Measurements from ENCODE around the gene ZNF790.
"Not testable (repeated sequence)": the region's sequence is repeated elsewhere in the genome, so short reads cannot be mapped to it uniquely, and the experiment has no call there.

Gene ZNF790

DNA sequence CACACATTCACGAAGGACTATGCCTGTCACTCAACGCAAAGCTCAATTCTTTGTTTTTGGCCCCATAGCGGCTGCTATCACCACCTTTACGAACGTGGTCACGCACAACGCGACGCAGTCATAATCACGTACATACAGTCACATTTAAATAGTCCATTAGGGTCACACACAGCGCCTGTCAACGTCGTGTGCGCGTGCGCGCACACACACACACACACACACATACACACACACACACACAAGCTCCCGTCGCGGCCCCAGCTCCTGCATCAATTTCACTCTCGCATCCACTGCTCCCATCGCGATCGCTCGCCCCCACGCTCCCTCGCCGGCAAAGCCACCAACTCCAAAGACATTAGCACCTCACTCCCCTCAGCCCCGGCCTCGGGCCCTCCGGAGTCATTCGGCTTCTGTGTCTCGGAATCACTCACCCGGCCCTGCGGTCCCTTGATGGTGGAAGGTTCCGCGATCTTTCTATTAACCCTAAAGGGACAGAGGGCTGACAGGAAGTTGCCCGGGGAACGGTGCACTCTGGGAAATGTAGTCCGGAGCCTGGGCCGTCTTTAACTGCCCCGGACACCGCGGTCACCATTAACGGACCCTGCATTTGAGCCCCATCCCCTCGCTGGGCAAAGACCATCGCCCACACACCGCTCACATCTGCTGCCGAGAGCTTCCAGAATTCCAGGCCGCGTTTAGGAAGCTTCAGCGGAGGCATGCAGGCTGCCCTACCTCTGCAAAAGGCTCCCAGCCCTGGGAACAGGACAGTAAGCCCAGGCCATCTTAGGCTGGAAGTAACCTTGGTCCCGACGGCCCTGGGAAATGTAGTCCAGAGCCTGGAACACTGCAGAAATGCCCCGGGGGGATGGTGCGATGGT lies at the start of gene ZNF790:
TSS of gene ZNF790 (minus strand) at position 482 of the 878 bp plus-strand sequence. CDS start 12,768 bp downstream, outside the sequence.
- peak; percentile 79 for DNase-seq

DNA sequence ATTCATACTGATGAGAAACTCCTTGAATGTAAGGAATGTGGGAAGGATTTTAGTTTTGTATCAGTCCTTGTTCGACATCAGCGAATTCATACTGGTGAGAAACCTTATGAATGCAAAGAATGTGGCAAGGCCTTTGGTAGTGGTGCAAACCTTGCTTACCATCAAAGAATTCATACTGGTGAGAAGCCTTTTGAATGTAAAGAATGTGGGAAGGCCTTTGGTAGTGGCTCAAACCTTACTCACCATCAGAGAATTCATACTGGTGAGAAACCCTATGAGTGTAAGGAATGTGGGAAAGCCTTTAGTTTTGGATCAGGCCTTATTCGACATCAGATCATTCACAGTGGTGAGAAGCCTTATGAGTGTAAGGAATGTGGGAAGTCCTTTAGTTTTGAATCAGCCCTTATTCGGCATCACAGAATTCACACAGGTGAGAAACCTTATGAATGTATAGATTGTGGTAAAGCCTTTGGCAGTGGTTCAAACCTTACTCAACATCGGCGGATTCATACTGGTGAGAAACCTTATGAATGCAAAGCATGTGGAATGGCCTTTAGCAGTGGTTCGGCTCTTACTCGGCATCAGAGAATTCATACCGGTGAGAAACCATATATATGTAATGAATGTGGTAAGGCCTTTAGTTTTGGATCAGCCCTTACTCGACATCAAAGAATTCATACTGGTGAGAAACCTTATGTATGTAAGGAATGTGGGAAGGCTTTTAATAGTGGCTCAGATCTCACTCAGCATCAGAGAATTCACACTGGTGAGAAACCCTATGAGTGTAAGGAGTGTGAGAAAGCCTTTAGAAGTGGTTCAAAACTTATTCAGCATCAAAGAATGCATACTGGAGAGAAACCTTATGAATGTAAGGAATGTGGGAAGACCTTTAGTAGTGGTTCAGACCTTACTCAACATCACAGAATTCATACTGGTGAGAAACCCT lies 39.1 kb upstream of the ZNF790 start:
- DNase-seq = no peak

DNA sequence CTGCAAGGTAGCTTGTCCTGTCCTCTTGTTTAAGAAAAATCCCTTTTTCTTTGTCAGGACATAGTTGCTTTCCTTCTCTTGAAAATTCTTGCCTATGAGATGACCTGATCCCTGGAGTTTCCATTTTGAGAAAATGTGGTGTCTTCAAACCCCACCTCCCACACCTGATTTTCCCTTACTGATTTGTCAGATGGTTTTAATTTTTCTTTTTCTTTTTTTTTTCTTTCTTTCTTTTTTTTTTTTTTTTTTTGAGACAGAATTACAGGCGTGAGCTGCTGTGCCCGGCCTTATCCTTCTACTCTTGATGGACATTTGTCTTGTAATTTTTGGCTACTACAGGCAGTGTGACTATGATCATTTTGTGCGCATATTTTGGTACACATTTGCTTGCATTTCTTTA lies 13.7 kb upstream of the ZNF790 start:
- no peak for DNase-seq

DNA sequence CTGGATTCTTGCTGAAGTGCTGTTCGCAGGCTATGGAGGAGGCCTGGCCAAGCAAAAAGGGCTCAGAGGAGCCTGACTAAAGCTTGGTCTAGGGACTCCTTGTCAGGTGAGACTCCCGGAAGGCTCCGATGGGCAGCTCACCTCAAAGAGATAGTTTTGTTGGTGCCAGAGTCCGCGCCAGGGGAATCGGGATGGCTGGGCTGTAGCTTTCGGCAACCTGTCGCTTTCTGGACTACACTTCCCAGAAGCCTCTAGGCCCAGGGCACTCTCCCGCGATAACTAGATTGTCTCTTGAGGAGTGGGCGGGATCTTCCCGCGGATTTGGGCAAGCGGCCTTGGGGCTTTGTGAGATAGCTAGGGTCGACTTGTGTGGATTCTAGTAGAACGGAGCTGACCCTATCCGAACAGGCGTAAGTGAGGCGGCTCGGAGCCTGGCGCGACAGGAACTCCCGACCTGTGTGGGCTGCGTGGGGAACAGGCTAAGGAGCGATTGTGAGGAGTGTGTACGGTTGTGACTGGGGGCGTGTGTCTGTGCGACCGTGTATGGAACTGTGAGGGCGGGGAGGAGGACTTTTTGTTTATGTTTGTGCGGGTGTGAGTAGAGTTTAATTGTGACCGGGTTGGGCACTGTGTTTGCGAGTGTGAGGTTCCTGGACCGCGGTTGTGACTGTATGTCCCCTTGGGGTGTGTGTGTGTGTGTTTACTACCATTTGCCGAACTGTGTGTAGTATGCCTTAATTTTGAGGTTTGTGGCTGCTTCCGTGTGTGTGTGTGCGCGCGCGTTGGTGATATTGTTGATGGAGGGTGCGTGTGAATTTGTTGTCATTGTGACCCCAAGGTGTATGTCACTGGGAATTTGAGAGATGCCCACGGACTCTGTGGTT lies 12.6 kb upstream of the ZNF790 start, which contains the start of gene ZNF345:
TSS of gene ZNF345 (plus strand) at position 318 of the 884 bp plus-strand sequence. CDS start 25,955 bp downstream, outside the sequence.
- peak; percentile 77 for DNase-seq

DNA sequence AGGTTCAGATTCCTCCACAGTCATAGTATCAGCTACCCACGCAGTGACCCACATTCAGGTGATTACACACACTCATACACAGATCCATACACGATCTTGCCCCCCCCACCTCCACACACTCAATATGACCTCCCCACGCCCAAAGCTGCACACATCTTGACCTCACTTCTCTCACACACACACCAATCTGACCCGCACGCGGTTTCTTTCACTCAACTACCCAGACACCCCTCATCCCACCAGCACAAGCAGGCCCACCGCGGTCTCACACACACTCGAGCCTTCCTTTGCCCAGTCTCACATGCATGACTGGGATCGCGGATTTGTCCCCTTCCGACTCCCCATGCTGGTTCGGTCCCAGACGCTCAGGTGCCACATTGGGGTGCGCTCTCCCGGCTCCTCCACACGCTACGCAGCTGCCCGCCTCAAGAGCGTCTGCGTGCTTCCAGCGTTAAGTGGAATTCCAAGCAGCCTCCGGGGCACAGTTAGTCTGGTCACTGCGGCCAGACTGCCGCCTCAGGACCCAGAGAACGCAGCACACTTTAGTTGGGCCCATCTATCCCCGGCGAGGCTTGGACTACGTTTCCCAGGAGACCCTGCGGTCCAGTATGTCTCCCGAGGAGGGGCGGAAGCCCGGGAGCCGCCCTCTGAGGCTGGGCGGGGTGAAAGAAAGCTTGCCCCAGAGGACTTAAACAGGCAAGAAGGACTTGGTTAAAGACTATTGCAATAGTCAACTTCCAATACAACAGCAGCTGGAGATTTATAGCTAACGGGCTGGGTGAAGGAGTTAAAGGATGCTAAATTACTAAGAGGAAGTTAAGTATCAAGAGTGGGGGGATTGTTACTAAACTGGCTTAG lies 11.7 kb upstream of the ZNF790 start:
- peak; percentile 84 for DNase-seq

DNA sequence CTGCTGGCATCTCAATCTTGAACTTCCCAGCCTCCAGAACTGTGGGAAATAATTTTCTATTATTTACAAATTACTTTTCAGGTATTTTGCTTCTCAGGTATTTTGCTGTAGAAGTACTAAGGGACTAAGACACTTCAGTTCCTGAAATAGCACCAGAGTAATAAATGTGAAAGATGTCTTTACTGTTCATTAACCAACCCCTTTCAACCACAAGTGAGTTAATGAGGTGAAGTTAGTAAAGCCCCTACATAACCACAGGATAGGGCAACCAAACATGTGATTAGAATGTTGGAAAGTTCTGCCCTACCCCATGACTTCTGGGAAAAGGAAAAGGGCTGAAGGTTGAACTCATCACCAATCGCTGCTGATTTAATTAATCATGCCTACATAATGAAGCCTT lies 9.8 kb upstream of the ZNF790 start:
- no peak for DNase-seq

DNA sequence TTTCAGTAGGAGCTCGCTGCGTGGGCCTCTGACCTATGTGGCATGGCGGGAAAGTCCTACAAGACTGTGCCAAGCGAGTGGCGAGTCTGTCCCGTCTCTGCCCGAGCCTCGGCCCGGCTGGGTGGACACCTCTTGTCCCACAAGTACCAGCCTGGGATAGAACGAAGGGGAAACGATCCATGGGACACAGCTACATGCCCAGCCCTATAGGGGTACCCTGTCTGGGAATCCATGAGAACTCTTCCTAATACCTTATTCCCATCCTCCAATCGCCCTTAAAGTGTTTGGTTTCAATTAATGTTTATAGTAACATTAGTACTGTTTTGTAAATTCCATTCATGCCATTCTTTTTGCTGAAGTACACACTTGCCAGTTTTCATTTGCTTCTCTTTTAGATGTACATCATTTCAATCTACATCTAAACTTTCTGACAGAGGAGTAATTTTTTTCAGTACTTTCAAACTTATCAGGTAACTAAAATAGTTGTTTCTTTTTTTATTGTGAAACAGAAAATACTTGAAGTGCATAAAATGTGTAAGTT lies 667 bp upstream of the ZNF790 start:
- DNase-seq = no peak

DNA sequence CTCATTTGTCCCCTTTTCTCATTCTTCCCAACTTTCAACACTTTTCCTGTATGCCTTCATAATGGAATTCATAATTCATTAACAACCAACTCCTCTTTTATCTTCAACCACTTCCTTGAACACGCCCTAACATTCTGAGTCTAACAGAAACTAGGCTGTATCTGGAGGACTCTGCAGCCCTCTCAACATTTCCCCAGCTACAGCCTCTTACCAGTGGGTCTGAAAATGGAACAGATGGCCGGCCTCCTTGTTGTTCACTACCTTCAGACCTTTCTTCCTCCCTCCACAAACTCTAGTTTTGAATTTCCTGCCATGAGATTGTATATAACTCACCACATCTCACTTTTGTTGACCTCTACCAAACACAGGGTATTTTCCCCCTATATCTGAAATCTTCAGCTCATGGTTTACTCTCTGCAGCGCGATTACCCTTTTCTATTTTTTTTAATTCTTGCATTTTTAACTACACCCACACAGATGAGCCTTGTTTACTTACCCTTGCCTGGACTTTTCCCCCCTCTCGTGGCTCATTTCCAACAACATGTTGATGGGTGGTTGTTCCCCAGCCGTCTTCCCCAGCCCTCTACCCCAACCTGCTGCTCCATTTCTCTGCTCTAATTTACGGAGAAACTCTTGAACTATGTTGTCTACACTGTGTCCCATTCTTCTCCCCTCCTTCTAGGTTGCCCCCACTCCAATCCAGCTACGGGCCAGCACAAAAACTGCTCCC lies 846 bp downstream of the ZNF790 start:
- no peak for DNase-seq

DNA sequence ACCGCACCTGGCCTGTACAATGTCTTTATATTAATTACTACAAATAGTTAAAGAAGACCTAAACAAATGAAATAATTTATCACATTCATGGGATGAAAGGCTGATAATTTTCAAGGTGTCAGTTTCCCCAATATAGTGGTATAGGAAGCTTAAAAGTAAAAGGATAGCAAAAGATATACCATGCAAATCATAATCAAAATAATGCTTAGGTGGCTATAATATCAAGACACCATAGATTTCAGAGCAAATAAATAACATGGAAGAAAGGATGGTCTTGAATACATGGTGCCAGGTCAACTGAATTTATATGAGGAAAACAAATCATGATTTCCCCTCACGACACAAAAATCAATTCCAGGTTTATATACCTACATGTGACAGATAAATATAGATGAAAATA lies 4.8 kb downstream of the ZNF790 start:
- no peak for DNase-seq

DNA sequence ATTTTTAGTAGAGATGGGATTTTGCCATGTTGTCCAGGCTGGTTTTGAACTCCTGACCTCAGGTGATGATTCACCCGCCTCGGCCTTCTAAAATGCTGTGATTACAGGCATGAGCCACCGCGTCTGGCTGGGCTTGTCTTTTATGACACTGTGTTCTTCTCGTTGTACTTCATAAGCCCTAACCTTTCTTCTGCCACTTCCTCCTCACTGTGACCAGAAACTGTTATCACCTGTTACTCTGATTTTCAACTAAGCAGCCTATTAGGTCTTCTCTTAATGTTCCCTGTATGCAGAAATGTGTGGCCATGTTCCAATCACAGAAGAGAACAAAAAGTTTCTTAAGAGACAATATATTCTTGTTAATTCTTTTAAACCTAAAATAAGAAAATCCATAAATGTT lies 16.4 kb downstream of the ZNF790 start:
- no peak for DNase-seq

DNA sequence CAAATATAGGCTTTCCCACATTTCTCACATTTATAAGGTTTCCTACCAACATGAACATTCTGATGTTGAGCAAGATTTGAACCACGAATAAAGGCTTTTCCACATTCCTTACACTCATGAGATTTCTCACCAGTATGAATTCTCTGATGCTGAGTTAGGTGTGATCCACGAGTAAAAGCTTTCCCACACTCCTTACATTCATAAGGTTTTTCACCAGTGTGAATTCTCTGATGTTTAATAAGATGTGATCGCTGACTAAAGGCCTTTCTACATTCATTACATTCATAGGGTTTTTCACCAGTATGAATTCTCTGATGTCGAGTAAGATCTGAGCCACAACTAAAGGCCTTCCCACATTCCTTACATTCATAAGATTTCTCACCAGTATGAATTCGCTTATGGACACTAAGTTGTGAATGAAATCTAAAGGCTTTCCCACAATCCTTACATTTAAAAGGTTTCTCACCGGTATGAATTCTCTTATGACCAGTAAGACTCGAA lies 19.0 kb downstream of the ZNF790 start:
- DNase-seq = no peak

DNA sequence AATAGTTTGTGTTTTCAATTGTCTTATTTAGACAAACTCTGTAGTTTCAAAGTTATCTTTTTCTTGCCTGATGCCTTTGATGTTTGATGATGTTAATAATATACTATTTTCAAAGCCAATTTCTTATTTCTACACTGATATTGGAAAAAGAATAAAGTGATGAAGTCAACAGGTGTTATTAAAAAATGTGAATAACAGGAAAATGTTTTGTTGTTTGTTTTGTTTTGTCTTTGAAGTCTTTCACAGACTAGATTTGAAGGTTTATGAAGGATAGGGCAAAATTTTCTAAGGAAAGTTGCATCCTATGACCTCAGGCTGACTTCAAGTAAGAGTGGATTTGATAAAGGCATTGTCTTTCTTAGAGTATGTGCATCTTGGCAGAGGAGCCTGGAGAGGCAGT lies 31.2 kb downstream of the ZNF790 start:
- no peak for DNase-seq

DNA sequence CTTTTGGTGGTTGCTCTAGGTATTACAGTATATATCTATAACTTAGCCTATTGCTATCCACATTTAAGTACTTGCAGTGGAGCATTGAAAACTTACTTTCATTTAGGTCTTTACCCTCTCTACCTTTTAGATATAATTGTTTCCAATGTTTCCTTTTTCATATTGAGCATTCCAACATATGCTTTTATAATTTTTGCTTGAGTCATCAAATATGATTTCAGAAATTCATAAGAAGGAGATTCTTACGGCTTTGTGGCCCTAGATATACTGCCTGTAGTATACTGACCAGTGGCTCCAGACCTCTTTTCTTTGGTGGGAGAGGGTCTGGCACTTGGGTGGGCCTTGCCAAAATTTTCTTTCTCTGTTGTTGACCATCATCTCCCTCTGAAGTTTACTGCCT lies 32.8 kb downstream of the ZNF790 start:
- no peak for DNase-seq

DNA sequence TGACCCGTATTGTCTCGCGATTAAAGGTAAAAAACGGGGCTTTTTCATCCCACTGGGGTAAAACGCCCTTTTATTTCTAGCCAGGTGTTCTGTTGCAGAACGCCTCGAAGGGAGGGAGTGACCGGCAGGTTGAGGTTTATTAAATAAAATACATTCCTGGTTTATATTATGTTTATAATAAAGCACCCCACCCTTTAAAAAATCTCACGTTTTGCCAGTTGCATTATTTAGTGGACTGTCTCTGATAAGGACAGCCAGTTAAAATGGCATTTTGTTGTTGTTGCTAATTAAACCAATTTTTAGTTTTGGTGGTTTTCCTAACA lies 40.4 kb downstream of the ZNF790 start:
- no peak for DNase-seq

DNA sequence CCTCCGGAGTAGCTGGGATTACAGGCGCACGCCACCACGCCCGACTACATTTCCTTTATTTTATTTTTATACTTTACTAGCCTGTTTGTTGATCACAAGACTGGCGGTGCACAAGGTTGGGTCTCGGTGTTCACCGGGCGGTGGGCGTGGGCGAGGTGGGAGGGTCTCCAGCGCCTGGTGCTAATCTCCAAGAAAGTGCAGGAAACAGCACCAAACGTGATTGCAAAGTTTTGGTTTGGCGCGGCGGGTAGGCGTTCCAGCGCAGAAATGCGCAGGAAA lies 41.5 kb downstream of the ZNF790 start:
- no peak for DNase-seq

DNA sequence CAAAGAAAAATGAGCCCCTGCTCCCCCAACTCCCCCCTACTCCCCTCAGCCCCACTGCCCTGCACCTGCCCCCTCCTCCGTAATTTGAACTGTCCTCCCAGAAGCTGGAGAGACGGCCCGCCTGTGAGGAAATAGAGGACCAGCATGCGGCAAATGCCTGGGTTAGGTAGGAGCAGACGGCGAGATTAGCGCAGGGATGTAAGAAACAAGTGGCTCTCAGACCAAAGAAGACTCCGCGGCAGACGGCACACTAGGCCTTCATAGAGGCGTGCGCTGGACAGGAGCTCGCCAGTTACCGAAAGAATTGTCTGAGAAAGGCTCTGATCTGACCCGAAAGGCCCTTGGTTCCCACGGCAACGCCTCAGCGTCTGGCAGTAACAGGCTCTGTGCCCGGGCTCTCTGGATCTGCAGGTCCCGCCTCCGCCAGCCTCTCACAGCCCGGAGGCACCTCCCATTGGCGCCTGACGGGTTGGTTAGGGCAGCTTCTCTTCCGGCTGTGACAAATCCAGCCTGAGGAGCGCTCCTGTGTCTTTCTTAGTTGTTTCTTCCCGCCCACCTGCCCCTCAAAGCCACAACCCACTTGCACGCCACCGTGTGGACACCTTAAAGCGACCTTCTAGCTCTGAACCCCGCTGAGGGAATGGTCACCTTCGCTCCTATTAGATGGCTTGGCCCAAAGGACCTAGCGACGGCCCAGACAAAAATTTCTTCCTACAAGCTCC lies 46.6 kb downstream of the ZNF790 start:
- DNase-seq = not testable (repeated sequence)

DNA sequence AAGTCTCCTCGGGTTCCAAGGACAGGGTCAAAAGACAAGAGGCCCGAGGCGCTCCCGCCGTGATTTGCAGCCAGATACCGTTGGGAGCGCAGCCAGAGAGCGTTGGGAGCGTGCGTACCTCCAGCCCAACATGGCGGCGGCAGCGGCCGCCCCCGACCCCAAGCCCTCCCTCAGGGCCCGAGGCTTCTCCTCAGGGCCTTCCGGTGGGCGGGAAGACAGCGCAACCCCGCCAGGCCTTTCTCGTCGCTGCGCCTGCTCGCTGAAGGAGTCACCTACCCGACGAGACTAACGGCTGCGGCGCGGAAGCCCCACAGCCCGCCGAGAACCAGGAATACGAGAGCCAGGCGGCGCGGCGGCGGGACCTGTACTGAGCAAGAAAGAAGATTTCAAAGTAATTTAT lies 62.4 kb downstream of the ZNF790 start:
- no peak for DNase-seq

DNA sequence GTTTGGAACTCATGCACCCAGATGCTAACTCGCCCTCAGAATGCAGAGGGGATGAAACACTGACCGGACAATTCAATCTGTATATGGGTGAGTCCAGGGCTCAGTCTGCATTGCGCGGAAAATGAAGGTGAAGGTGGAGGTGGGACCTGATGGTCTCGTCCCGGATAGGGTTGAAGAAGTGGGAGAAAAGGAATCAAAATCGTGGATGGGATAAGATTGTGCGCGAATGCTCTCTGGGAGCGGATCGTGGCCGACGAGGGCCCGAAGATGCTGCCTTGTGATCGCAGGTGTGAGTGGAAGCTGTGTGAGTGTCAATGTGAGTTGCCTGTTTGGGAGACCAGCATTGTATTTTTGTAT lies 65.0 kb downstream of the ZNF790 start:
- DNase-seq = no peak

DNA sequence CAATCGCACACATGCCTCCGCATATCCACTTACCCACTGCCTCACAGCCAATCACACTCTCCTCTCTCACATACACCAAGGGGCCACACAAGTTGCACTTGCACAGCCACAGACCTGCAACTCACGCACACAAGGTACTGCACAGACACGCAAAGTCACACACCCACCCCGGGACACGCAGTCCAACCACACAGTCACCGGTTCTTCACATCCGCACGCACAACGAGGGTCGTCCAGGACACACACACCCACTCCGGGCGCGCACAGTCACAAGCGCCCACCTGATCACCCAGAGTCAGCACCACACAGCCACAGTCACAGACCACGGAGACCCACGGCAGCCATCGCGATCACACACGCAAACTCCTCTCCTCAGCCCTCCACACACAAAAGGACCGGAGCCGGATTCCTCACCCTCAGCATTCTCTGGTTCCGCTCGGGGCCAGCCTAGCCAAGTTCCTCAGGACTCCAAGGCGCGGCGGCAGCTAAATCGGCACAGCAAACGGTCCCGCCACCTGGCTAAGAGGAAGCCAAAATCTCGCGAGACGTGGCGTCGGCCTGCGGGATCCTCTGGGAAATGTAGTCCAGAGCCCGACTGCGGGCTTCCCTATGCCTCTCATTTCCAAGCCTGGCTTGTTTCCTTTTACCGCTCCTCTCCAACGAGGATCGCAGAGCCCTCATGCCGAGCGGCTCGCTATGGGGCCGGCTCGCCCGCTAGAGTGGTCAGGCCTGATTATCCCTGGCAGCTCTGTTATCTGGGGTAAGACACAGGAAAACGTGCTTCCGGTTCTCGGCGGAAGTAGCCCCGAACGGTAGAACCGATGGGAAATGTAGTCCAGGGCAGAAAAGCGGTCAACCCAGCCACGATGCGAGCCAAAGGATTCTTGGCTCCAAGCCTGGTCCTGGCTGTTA lies 65.6 kb downstream of the ZNF790 start, which contains the start of gene ZNF850:
TSS of gene ZNF850 (minus strand) at position 497 of the 912 bp plus-strand sequence. CDS start 10,201 bp downstream, outside the sequence.
- peak; percentile 92 for DNase-seq

Data from activated CD4-positive, CD25-positive, alpha-beta regulatory T cell treated with anti-CD3 and anti-CD28 coated beads, Interleukin-2, amount 50 U/mL, for 72 hours (primary cell).